Spinal cord (tissue), 10 donors: ENCODE data around the gene MOB3A. TPM values are rescaled to one million over a fixed set of nuclear protein-coding genes. Genes with fewer than 3 reads are reported as not detected.

Experiments
- DNase-seq, 6 donors: peaks; one replicate each; pipeline versions ENCODE4 v3.0.0 to v3.0.0-alpha.2; 2013 to 2015; ENCODE audit warnings: low spot score in 6 of 6, low read depth in 4 of 6
- H3K27ac ChIP-seq: one replicate; pipeline ENCODE4 v1.5.1; 2013; ENCODE audit warnings: low read depth, low read length, control low read depth
- H3K27me3 ChIP-seq: one replicate; pipeline ENCODE4 v1.6.1; 2013; ENCODE audit warnings: low read length; ENCODE audit not compliant: control insufficient read depth, insufficient read depth
- H3K36me3 ChIP-seq: one replicate; pipeline ENCODE4 v1.6.1; 2013; ENCODE audit warnings: low read length; ENCODE audit not compliant: control insufficient read depth, insufficient read depth
- H3K4me1 ChIP-seq: one replicate; pipeline ENCODE4 v1.6.1; 2013; ENCODE audit warnings: low read length; ENCODE audit not compliant: control insufficient read depth, insufficient read depth
- H3K4me3 ChIP-seq: one replicate; pipeline ENCODE4 v1.5.1; 2013; ENCODE audit warnings: low read depth, low read length, control low read depth
- H3K9me3 ChIP-seq: one replicate; pipeline ENCODE4 v1.6.1; 2013; ENCODE audit warnings: low read length; ENCODE audit not compliant: control insufficient read depth, insufficient read depth
- WGBS: methylation state at CpG from one replicate; pipeline ENCODE4 v1.1.5; 2013; ENCODE audit warnings: missing lambda C conversion rate; ENCODE audit not compliant: insufficient coverage; 5-methylcytosine and 5-hydroxymethylcytosine counted together
- polyA plus RNA-seq, 2 donors: library from polyadenylated mRNA; unstranded; fragments of 120-200 nt; gene quantifications; one replicate each; pipeline ENCODE4 v1.2.1, GENCODE V29; 2013; ENCODE audit not compliant: insufficient read length in 2 of 2
- total RNA-seq, 2 donors: library from RNA; depleted of rRNA in 1 of 2; stranded (reverse); fragments of 120-200 nt in 1 of 2; fragments of >200 nt in 1 of 2; gene quantifications; one replicate each; pipeline versions ENCODE4 v1.2.3 to v1.2.4, GENCODE V29; 2013 to 2014
- donor health status: healthy.

Gene MOB3A
- total and polyA plus RNA-seq, 4 donors = 13.3 to 39.4 (median 22.9) TPM

DNA sequence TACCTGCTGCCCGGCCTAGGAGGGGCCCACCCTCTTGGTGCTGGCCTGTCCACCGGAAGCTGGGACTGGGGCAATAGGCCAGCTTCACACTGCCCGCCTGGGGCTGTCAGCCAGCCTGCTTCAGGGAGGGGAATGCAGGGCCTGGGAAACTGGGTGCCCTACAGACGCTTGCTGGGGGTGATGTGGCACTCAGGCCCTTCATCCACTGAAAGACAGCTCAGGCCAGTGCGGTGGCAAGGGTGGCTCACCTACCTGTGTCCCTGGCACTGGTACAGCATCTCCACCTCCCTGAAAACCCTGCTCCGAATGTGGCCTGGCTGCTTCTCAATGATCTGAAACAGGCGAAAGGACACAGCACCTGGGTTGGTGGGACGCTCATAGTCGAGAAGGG lies 52.9 kb downstream of the MOB3A start:
- H3K4me3 ChIP-seq = no peak overlapping the region
- H3K36me3 ChIP-seq = peaks cover 96% of the 10 kb centered on the region
- no peaks in the 10 kb centered on the region for H3K9me3 ChIP-seq
- H3K4me1 ChIP-seq = peaks cover 64% of the 10 kb centered on the region
- 85% methylated on average over 9 of the region's 9 CpGs for WGBS
- DNase-seq = no peak
- H3K27ac ChIP-seq = peak overlapping the region; percentile 65
- H3K27me3 ChIP-seq = no peaks in the 10 kb centered on the region

DNA sequence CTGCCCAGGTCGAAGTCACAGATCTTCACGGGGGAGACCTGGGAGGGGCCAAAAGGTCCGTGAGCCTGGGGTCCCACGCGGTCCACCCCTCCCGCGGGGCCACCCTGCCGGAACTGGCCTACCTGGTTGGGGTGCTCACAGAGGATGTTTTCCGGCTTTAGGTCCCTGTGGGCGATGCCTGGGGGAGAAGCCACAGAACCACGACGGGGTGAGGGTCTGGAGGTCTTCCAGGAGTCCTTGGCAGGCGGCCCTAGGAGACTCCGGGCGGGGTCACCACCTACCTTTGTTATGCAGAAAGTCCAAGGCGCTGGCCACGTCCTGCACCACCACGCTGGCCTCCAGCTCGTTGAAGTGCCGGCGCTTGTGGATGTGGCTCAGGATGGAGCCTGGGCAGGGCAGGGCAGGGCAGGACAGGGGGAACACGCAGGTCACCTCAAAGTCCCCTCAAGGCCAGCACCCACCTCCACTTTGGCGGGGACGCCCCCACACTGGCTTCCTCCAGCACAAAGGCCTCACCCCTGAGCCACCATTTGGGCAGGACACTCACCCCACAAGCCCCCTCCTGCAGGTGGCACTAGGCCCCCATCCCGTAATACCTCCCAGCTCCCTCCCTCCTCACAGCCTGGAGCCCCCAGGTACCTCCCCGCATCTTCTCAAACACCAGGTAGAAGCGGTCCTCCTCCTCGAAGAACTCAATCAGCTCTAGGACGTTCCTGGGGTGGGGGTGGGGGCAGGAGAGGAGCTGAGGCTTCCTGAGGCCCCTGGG lies 53.5 kb downstream of the MOB3A start:
- peak overlapping the region; percentile 65 for H3K27ac ChIP-seq
- H3K36me3 ChIP-seq = peaks cover 96% of the 10 kb centered on the region
- no peaks in the 10 kb centered on the region for H3K27me3 ChIP-seq
- no peaks in the 10 kb centered on the region for H3K9me3 ChIP-seq
- DNase-seq = no peak
- H3K4me3 ChIP-seq = peak overlapping the region; percentile 24
- 31% methylated on average over 24 of the region's 29 CpGs for WGBS
- peaks cover 59% of the 10 kb centered on the region for H3K4me1 ChIP-seq

DNA sequence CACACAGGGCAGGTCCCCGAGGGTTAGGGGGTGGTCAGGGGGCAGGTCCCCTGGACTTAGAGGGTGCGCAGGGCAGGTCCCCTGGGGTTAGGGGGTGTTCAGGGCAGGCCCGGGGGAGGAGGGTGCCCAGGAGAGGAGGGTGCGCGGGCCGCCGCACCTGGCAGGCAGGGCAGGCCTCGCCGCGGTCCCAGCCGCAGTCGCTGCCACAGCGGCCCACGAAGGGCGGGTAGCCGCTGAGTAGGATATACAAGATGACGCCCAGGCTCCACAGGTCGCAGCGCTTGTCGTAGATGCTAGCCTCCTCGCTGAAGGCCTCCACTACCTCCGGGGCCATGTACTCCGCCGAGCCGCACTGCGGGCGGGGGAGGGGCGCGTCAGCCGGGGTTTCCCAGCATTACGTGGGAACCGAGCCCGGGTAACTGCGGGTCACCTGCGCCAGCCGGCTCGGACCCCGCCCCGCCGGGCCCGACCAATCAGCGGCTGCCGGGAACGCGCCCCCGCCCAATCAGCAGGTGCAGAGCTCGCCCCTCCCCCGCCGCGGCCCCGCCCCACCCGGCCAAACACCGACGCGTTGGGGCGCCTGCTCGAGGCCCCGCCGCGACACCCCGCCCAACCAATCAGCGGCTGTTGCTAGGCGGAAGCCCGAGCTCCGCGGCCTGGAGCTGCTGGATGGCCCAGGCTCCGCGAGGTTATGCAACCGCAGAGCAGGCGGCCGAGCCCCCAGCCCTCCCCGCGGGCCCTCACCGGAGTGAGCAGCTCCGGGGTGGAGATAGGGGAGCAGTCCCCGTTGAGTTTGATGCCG lies 54.2 kb downstream of the MOB3A start:
- WGBS = 12% methylated on average over 77 of the region's 77 CpGs
- Histone ChIP-seq H3K27ac (peak overlapping the region; percentile 69), H3K4me3 (peak overlapping the region; percentile 27), H3K36me3 (peaks cover 90% of the 10 kb centered on the region), H3K9me3 (no peaks in the 10 kb centered on the region), H3K27me3 (no peaks in the 10 kb centered on the region), H3K4me1 (peaks cover 51% of the 10 kb centered on the region)
- DNase-seq = peak in 5 of 6 donors; percentile 78 to 98 (median 90)

GRCh38 chr19:2041433-2041682 lies 54.8 kb downstream of the MOB3A start:
- Histone ChIP-seq H3K9me3 (no peaks in the 10 kb centered on the region), H3K27ac (peak overlapping the region; percentile 69), H3K4me3 (peak overlapping the region; percentile 27), H3K27me3 (no peaks in the 10 kb centered on the region), H3K36me3 (peaks cover 85% of the 10 kb centered on the region), H3K4me1 (peaks cover 50% of the 10 kb centered on the region)
- 85% methylated on average over 6 of the region's 6 CpGs for WGBS
- DNase-seq = no peak

- 90% methylated on average over 28 of the region's 28 CpGs for WGBS
- H3K36me3 ChIP-seq = peaks cover 80% of the 10 kb centered on the region
- no peak for DNase-seq
These were observed 55.3 kb downstream of the MOB3A start for GRCh38 chr19:2040647-2041432.

DNA sequence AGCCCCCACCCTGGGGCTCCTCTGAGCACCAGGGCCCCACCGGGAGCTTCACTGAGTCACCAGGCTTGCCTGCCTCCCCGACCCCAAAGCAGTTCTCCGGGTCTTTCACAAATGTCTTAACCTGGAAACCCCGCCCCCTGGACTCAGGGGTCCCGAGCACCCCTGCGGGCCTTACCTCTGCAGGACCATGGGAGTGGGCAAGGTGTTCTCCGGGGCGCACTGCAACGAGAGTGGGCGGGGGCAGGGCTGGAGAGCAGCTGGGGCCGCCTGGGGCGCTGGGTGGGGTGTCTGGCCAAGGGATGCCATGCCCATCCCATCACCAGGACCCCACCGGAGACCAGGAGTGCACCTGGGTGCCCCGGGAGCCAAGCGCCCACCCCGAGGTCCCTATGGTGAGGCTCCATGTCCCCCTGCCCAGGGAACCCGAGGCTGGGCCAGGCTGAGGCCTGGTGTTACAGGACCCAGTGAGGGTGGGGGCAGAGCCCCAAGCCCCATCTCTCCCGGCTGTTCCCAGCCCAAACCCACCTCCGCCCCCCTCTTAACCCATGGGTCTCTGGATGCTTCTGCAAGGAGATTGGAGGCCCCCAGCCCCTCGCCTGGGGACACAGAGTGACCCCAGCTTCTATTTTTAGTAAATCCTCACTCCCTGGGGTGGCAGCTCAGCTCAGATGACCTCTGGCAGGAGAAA lies 56.0 kb downstream of the MOB3A start:
- H3K9me3 ChIP-seq = peaks cover 3% of the 10 kb centered on the region
- peaks cover 46% of the 10 kb centered on the region for H3K4me1 ChIP-seq
- WGBS = 92% methylated on average over 14 of the region's 20 CpGs
- H3K27ac ChIP-seq = no peak overlapping the region
- DNase-seq = no peak
- no peaks in the 10 kb centered on the region for H3K27me3 ChIP-seq
- no peak overlapping the region for H3K4me3 ChIP-seq
- H3K36me3 ChIP-seq = peaks cover 72% of the 10 kb centered on the region

More at GRCh38 chr19:2040647-2041432, 55.3 kb downstream of the MOB3A start:
- Histone ChIP-seq H3K4me1 (peaks cover 50% of the 10 kb centered on the region), H3K9me3 (no peaks in the 10 kb centered on the region), H3K4me3 (no peak overlapping the region), H3K27ac (peak overlapping the region; percentile 69), H3K27me3 (no peaks in the 10 kb centered on the region)

GRCh38 chr19:2039089-2039958 lies 56.8 kb downstream of the MOB3A start:
- Histone ChIP-seq H3K36me3 (peaks cover 65% of the 10 kb centered on the region), H3K27ac (no peak overlapping the region), H3K27me3 (no peaks in the 10 kb centered on the region), H3K9me3 (peaks cover 3% of the 10 kb centered on the region), H3K4me3 (no peak overlapping the region), H3K4me1 (peaks cover 39% of the 10 kb centered on the region)
- no peak for DNase-seq
- 91% methylated on average over 15 of the region's 30 CpGs for WGBS

DNA sequence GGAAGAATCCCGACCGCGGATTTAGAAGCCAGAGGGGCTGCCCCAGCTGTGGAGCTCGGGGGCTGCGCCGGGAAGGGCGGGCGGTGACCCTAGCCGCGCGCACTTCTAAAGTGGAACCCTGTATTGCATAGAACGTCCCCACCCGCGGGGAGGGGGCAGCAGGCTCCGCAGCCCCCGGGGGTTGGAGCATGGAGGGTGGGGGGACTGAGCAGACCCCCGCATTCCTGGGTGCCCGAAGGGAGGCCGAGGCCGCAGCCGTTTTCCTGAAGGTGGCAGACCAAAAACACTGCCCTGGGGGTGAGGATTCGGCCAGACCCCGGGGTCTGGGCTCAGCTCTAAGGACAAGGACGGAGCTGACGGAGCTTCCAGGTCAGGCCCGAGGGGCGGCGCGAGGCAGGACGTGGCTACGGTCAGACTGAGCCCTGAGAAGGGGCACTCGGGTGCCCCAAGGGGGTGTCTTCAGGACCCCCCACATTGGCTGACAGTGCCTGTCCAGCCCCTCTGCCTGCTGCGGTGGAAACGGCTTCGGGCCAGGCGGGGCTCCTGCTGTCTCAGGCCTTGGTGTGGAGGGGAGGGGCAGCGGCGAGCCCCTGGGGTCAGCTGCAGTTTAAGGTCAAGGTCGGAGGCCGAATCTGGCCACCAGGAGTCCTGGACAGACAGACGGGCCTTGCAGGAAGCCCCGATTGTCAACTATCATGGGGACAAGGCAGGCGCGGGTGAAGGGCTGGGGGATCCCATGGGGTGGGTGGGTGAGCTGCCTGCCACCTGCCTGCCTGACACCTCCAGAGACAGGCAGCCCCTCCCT lies 57.6 kb downstream of the MOB3A start:
- H3K4me1 ChIP-seq = peaks cover 38% of the 10 kb centered on the region
- WGBS = 82% methylated on average over 39 of the region's 44 CpGs
- H3K27ac ChIP-seq = no peak overlapping the region
- H3K4me3 ChIP-seq = no peak overlapping the region
- DNase-seq = no peak
- no peaks in the 10 kb centered on the region for H3K27me3 ChIP-seq
- peaks cover 3% of the 10 kb centered on the region for H3K9me3 ChIP-seq
- peaks cover 58% of the 10 kb centered on the region for H3K36me3 ChIP-seq
